Anterior cingulate cortex (tissue), 58 donors: ENCODE measurements around the gene UVSSA.
"Not testable (repeated sequence)": the region's sequence is repeated elsewhere in the genome, so short reads cannot be mapped to it uniquely, and the experiment has no call there.

Experiments
- DNase-seq, 58 donors: peaks; one replicate each; lab custom pipeline; 2025; lab: John Stamatoyannopoulos, UW

UVSSA gene

DNA sequence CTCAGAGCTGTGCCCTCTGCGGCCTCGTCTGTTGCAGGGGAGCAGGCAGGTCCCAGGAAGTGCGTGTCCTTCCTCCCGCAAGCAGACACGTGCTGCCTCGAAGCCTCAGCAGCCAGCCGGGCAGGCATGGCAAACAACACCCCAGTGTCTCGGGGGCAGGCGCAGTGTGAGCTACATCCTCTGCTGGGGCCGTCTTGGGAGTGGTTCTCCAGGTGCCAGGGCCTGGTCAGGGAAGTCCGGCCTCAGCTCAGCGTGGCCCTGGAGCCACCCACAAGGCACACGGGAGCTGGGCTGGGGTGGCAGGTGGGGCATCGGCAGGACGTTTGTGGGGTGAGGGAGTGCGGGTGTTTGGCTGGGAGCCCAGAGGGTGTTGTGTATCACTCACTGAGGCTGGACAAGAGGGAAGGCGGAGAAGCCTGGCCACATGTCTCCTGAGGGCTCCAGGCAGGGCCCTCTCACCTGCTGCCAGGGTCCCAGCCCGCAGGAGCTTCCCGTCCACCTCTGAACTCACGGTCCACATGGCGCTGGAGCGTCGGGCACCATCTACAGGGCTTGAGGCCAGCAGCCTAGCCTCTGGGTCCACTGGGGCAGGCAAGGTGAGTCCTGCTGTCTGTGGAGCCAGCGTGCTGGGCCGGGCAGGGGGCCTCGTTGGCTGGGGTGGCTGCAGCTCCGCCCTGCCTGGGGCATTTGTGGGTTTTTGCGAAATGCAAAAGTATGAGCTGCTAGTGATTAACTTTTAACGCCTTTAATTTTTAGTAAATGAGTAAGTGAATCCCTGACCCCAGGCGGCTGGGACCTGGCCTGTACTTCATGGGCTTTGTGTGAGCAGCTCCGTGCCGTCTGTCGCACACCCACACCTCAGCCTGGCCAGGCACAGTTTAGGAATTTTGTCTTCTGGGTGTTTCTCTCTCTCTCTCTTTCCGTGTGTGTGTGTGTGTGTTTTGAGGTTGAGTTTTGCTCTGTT, 17.3 kb upstream of the UVSSA start:
- no peak for DNase-seq

DNA sequence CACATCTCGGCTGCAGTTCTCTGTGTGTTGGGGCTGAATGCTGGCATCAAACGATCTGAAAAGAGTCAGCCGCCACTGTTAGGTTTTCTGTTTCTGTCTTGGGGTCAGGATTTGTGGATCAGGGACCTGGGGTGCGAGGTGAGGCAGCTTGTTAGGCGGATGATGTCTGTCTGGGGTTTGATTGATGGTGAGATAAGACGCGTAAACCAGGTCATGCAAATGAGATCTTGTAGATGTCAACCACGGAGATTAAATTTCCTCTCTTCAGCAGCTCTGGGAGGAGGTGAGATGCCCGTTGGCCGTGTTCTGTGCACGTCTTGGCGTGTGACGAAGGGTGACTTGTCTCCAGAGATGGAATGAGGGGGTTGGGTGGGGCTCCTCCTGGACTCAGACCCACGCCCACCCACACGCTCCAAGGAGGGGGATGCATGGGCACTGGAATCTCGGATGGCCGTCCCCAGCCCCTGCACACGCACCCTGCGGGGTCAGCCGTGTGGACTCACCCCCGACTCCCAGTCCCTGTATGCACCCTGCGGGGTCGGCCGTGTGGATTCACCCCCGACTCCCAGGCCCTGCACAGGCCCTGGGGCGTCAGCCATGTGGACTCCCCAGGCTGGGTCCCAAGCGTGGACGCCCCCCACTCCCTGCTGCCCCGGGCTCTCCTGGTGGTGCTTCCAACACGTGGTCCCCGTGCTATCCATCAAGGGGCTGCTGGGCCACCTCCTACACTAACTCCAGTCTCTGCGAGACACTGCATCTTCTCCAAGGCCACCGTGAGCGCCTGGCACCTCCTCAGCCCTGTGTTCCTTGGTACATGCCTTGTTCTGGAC, 16.0 kb upstream of the UVSSA start:
- DNase-seq: no peak

DNA sequence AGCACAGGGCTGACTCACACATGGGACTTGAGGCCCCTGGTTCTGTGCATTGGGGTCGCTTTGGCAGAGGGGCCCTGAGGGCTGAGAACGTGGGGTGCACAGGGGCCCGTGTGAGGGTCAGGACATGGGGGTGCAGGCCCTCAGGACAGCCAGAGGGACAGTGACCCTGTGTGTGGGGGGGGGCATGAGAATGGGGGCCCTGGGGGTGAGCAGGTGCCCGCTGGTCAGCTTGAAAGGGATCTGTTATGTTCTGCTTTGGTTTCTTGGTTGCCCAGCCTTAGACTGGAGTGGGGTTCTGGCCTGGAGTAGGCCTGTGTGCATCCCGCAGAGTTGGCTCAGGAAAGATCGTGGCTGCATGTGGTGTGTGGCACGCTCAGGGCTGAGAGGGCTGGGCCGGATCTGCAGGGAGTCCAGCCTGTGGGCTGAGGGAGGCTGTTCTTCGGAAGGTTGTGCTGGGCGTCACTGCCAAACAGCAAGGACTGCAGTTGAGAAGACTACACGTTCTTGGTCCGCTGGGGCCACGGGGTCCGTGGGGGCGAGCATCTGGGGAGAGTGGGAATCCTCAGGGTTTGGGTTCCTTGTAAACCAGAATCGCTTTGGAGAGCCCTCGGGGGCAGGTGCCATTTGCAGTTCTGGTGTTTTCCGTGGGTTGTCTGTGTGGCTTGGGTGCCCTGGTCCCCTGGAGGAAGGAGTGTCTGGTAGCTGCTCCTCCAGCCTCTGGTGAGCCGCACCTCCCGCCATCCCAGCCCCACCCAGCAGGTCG, 15.2 kb upstream of the UVSSA start:
- DNase-seq: no peak

DNA sequence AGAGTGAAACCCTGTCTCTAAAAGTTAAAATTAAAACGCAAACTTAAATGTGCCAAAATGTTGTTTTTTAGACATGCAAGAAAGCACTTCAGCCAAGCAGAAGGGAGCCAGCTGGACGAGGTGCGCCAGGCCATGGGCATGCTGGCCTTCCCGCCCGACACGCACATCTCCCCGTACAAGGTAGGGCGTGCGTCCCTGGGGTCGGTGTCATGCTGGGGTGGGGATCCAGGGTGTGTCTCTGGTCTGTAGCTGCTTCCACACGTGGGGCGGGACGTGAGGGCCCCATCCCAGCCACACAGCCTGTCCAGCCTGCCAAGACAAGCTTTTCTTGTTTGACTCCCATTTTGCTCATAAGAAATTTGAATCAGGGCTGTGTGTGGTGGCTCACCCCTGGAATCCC, 14.3 kb upstream of the UVSSA start:
- no peak for DNase-seq

DNA sequence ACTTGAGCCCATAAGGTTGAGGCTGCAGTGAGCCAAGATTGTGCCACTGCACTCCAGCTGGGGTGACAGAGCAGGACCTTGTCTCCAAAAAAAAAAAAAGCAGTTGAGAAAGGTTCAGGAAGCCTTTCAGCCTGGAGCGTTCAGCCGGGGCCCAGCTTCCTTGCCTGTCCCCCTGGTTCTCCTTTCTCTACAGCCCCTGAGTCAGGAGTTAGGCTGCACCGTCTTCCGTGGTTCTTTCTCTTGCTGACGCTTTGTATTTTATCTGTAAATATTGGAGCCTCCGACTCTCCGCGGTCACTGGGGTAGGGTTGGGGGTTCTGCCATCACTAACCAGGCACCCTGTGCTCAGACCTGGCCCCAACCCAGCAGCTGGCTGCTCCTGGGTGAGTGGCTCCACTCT, 13.8 kb upstream of the UVSSA start:
- DNase-seq: no peak

DNA sequence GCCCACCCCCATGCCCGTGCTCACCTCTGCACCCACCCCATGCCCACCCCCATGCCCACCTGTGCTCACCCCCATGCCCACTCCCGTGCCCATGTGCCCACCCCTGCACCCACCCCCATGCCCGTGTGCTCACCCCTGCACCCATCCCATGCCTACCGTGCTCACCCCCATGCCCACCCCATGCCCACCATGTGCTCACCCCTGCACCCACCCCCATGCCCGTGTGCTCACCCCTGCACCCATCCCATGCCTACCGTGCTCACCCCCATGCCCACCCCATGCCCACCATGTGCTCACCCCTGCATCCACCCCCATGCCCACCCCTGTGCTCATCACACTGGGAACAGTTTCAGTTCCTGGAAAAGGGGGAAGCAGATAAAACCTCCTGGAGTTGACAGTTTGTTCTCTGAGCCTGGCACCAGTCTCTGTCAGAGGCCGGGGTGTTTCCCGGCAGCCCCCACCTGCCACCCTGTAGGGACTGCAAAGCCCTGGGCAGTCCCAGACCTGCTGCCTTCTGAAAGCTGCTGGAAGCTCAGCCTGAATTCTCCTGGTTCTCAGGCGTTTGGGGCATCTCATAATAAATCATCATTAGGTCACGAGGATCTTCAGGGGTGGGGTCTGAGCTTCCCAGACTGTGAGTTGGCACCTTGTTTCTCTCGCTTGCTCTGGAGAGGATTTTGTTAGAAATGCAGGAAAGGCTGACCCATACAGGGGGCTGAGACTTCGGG, 13.0 kb upstream of the UVSSA start:
- peak in 3 of 58 donors; percentile 12 to 53 (median 17) for DNase-seq

DNA sequence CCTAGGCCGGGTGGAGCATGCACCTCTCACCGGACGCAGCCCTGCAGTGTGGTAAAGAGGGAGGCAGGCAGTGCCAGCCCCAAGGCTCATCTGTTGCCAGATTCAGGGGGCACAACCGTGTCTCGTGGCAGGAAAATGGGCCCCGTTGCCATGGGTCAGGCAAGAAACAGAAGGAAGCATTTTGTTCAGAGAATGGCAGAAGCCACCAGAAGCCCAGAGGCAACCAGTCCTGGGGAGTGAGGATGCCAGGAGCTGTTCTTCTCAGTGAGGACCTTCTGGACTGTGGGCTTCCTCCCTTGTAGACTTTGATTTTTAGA, 12.5 kb upstream of the UVSSA start:
- DNase-seq: peak in 29 of 58 donors; percentile 8 to 71 (median 31)

DNA sequence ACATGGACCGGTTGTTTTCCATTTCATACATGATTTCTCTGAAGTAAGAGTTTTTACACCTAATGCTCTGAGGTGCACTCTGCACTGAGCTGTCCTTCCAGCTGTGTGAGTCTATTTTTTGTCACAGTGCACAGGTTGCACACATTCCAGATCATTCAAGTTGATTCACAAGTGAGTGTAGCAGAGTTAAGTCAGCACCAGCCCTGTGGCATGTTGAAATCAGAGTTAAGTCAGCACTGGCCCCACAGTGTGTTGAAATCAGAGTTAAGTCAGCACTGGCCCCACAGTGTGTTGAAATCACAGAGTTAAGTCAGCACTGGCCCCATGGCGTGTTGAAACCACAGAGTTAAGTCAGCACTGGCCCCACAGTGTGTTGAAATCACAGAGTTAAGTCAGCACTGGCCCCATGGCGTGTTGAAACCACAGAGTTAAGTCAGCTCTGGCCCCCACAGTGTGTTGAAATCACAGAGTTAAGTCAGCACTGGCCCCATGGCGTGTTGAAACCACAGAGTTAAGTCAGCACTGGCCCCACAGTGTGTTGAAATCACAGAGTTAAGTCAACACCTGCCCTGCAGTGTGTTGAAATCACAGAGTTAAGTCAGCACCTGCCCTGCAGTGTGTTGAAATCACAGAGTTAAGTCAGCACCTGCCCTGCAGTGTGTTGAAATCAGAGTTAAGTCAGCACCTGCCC, 11.7 kb upstream of the UVSSA start:
- DNase-seq: not testable (repeated sequence)

DNA sequence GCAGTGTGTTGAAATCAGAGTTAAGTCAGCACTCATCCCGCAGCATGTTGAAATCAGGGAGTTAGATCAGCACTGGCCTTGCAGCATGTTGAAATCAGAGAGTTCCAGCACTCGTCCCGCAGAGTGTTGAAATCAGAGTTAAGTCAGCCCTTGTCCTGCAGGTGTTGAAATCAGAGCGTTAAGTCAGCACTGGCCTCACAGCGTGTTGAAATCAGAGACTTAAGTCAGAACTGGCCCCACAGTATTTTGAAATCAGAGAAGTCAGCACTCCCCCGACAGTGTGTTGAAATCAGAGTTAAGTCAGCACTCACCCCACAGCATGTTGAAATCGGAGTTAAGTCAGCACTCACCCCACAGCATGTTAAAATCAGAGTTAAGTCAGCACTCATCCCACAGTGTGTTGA, 10.9 kb upstream of the UVSSA start:
- no peak for DNase-seq

DNA sequence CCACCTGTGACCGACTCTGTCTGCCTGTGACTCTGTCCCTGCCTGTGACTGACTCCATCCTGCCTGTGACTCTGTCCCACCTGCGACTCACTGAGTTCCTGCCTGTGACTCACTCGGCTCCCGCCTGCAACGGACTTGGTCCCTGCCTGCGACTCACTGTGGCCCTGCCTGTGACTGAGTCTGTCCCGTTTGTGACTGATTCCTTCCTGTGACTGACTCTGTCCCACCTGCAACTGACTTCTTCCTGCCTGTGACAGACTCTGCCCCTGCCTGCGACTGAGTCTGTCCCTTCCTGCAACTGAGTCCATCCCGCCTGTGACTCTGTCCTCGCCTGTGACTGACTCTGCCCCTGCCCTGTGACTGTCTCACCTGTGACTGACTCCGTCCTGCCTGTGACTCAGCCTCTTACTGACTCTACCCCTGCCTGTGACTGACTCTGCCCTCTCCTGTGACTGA, 9.6 kb upstream of the UVSSA start:
- DNase-seq: no peak

DNA sequence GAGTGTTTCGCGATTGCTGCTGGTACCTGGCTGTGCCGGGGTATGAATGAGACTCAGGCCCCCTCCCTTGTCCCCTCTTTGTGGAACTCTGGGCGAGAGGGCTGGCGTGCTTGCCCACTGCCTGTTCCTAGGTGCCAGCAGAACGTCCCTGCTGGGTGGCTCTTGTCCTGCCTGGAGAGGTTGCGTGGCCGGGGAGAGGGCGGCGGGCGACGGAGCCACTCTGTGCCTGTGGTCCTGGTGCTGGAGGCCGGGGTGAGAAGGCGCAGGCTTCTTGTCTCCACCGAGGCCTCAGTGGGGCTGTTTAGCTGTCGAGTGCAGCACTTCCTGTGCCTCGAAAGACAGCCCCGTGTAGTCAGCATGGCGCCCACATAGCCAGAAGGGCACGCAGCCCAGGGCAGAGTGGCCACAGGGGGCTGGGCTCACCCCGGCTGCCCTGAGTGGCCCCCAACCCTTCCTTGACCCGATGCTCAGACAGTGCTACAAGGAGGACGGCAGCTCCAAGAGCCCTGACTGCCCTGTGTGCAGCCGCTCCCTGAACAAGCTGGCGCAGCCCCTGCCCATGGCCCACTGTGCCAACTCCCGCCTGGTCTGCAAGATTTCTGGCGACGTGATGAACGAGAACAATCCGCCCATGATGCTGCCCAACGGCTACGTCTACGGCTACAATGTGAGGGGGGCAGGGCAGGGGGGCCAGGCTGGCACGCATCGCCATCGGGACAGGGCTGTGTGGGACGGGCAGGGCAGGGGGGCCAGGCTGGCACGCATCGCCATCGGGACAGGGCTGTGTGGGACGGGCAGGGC, 8.9 kb upstream of the UVSSA start:
- DNase-seq: no peak

DNA sequence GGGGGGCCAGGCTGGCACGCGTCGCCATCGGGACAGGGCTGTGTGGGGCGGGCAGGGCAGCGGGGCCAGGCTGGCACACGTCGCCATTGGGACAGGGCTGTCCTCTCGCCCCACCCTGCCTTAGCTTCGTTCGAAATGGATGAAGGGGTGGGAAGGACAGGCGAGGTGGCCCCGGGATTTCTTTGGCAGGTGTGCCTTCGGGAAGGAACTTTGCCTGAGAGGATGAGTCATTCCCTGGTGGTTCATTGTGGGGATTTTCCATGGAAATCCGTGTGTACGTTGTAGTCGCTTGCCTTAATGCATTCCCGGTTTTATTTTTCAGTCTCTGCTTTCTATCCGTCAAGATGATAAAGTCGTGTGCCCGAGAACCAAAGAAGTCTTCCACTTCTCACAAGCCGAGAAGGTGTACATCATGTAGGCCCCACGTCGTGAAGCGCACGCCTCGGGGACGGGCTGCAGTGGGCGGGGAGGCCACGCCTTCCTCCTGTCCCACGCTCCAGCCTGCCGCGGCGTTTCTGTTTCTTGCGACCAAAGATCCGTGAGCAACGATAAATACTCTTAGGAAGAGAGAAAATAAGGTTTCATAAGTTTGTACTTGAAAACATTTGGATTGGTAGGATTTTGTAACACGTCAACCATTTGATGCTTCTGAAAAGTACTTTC, 8.1 kb upstream of the UVSSA start:
- no peak for DNase-seq

DNA sequence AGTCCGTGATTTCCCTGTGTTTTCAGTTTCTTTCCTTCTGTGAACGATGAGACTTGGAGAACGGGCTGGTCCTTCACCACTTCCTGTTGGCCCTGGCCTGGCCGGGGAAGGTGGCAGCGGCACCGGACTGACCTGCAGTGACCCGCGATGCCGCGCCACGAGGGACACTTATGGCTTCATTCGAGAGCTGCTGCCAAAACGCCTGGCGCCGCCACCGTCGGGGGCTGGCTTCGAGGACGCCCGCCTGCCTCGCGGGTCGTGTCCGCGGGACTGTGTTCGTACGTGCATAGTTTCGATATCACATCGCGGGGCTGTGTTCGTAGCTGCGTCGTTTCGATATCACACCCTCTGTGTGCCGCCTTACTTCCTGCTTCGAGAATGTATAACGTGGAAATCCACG, 7.5 kb upstream of the UVSSA start:
- DNase-seq: no peak

DNA sequence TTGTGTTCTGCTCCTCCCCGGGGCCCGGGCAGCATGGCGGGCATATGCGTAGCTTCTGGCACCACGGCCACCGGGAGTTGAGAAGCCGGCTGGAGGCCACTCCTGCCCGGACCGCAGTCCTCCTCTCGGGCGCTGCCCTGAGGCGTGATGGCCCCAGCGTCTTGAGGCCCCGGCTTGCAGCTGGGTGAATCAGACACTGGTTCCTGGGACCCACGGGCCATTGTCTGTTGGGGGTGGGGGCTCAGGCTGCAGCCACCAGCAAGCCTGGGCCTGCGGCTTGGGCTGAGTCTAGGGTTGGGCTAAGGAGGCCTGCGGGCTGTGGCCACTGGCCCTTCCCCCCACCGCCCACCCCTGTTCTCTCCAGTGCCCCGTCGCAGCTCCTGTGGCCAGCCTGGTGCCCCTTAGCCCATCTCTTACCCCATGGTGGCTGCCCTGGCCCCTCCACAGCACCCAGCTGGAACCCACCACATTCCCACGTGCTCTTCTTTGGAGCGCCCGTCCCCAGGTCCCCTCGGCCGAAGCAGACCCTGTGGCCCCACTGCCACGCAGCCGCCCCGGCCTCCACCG, 6.7 kb upstream of the UVSSA start:
- no peak for DNase-seq

DNA sequence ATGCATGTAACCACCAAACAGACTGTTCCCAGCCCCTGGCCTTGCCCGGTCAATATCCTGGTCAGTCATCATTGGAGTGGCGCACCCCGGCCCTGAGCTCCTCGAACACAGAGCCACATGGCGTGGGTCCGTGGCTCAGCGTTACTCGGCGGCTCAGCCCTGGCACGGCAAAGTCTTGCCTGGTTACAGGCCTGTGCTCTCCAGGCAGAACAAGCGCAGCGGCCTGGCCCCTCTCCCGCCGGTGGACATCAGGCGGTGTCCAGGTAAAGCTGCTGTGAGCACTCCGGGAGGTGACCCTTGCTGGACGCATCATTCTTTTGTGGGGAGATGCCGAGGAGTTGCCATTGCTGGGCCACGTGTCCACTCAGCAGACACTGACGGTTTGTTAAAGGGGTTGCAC, 6.1 kb upstream of the UVSSA start:
- no peak for DNase-seq

DNA sequence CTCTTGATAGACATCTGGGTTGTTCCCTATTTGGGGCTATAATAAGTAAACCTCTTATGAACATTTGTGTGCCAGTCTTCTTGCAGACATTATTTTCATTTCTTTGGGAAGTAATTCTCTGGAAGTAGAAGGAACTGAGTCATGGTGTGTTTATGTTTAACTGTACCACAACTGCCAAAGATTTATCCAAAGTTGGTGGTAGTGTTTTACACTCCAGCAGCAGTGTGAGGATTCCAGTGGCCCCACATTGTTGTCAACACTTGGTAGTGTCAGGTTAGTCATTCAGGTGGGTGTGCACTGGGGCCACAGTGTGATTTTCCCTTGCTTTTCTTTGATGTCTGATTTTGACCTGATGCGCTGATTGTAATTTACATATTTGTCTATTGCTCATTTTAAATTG, 5.0 kb upstream of the UVSSA start:
- DNase-seq: no peak

DNA sequence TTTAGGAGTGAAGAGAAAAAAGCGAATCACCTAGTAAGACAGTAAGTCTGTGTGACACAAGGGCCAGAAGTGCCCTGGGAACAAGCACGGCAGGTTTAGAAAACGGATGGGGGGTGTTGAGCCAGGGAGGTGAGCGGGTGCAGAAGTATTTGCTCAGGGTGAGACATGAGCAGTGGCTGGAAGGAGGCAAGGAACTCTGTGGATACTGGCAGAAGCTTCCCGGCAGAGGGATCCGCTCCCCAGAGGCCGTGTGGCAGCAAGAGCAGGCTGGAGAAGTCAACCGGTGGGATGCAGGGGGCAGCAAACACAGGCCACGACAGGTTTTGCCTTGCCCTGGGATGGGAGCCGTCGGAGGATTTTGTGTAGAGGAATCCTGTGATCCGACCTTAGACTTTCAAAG, 2.3 kb upstream of the UVSSA start:
- DNase-seq: no peak
